ENCODE data around the gene ANKK1.

DNA sequence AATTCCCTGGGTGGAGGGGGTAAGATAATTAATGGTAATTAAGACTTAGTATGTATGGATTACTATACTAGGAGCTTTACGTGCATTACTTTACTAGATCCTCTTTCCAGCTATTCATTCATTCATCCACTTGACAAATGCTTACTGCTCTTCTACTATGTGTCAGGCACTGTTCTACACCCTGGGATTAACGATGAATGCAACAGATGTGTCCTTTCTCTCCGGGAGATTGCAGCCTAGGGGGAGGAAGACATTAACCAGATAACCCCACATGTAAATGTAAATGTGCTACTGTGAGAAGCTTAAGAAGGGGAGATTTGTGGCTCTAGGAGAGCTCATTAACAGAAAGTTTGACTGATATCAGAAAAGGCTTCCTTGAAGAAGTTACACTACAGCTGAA lies 1.7 kb downstream of the ANKK1 start:
- TF ChIP-seq, protein P1, sequence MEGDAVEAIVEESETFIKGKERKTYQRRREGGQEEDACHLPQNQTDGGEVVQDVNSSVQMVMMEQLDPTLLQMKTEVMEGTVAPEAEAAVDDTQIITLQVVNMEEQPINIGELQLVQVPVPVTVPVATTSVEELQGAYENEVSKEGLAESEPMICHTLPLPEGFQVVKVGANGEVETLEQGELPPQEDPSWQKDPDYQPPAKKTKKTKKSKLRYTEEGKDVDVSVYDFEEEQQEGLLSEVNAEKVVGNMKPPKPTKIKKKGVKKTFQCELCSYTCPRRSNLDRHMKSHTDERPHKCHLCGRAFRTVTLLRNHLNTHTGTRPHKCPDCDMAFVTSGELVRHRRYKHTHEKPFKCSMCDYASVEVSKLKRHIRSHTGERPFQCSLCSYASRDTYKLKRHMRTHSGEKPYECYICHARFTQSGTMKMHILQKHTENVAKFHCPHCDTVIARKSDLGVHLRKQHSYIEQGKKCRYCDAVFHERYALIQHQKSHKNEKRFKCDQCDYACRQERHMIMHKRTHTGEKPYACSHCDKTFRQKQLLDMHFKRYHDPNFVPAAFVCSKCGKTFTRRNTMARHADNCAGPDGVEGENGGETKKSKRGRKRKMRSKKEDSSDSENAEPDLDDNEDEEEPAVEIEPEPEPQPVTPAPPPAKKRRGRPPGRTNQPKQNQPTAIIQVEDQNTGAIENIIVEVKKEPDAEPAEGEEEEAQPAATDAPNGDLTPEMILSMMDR (IDR thresholded peaks at IDR 0.05; ENCODE audit: poor library complexity) = no peak
- TF ChIP-seq EZH2 (IDR thresholded peaks at IDR 0.05; ENCODE audit: borderline replicate concordance) = no peak

Measured in hepatocyte (in vitro differentiated cells).